ENCODE data around the gene CLTC.

The CLTC gene

DNA sequence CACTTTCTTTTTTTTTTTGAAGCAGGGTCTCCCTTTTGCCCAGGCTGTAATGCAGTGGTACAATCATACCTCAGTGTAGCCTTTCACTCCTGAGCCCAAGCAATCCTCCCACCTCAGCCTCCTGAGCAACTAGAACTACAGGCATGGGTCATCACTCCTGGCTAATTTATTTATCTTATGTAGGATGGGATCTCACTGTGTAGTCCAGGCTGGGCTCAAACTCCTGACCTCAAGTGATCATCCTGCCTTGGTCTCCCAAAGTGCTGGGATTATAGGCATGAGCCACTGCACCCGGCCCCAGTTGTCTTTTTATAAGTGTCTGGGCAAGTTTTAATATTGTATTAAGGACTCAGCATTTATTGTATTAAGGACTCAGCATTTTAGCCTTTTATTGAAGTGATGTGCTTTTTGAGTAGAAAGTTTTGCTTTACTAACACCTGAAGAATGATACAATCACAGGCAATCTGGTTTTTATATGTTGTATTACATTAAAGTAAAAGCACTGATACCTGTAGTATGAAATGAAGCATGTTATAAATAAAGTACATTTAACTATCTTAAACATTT is 110.7 kb downstream of the CLTC start:
- no peak for DNase-seq

DNA sequence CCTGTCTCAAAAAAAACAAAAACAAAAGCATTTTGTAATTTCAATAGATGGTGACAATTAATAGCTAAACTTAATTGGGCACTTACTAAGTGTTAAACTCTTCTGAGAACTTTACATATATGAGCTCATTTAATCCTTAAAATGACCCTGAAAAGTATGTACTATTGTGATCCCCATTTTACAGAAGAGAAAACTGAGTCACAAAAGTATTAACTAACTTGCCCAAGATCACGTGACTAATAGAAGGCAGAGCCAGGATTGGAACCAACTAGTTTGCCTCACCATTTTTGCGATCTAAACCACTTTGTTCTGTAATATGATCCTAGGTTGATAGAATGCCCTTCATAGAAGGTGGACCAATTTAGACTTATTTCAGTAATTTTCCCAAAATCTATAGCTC is 114.0 kb downstream of the CLTC start:
- no peak for DNase-seq

DNA sequence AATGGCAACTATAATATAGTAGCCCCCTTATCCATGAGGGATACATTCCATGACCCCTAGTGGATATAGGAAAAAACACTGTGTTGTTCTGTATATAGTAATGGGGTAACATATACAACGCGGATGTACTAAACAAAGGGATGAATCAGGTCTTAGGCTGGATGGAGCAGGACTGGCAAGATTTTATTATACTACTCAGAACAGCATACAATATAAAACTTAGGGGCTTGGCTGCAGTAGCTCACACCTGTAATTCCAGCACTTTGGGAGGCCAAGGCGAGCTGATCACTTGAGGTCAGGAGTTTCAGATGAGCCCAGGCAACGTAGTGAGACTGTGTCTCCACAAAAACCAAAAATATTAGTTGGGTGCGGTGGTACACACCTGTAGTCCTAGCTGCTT is 114.5 kb downstream of the CLTC start:
- DNase-seq = no peak

DNA sequence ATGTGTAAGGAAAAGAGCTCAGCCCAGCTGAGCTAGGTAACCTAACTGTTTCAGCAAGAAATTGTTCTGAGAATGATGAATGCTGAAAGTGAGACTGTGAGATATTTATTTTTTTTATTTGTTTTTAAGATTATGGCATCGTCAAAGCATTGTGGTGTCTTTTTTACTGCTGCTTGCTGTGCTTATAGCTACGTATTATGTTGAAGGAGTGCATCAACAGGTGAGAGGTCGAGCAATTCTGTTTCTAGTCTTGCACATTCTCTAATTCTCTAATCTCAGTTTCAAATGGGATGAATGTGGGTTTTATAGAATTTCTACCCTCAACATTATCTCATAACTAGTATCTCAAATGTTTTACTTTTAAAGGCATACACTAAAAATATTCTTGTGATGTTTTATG is 117.6 kb downstream of the CLTC start:
- no peak for DNase-seq

GRCh38 chr17:59743842-59744241 is 124.1 kb downstream of the CLTC start:
- no peak for DNase-seq

DNA sequence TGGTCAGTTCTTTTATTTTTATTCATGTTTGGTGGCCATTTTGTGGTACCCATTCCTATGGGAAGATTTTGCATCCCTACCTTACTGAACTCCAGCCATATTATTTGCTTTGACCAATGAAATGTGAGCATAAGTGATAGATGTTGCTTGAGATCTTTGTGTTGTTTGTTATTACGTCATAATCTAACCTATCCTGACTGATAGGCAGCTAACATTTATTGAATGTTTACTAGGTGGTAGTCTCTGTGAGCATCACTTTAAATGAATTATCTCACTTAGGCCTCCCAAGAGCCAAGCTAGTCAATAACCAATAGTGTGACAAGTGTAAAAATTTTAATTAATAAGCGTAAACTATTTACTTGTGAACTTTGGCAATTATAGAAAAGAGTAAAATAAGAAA is 125.3 kb downstream of the CLTC start:
- no peak for DNase-seq

Measured in T1000 (cell line).